Heart right ventricle (tissue), 16 donors: ENCODE data around the gene TCERG1L. TPM values are rescaled to one million over a fixed set of nuclear protein-coding genes. Genes with fewer than 3 reads are reported as not detected.

Experiments
- ATAC-seq, 8 donors: fragments of 200-7000 bp; cut with Tn5 transposase; one replicate each; pipeline ENCODE4 v1.9.1; 2020; ENCODE audit warnings: mild to moderate bottlenecking in 8 of 8, moderate library complexity in 8 of 8, moderate number of reproducible peaks in 1 of 8
- DNase-seq, 2 donors: peaks; one replicate each; pipeline ENCODE4 v3.0.0-alpha.2; 2020
- H3K27ac ChIP-seq, 10 donors: fragments of 200-600 bp; sonication (generic) in 2 of 10; one replicate each; pipeline versions ENCODE4 v1.5.0 to v1.8.0; 2020 to 2022; ENCODE audit warnings: mild to moderate bottlenecking in 3 of 10
- H3K27me3 ChIP-seq, 7 donors: fragments of 200-600 bp; one replicate each; pipeline ENCODE4 v1.8.0; 2021 to 2022; ENCODE audit warnings: mild to moderate bottlenecking in 2 of 7
- H3K36me3 ChIP-seq, 9 donors: fragments of 200-600 bp; sonication (generic) in 1 of 9; one replicate each; pipeline versions ENCODE4 v1.5.0 to v1.8.0; 2020 to 2022; ENCODE audit warnings: mild to moderate bottlenecking in 2 of 9
- H3K4me1 ChIP-seq, 9 donors: fragments of 200-600 bp; sonication (generic) in 1 of 9; one replicate each; pipeline versions ENCODE4 v1.5.0 to v1.8.0; 2020 to 2022; ENCODE audit warnings: mild to moderate bottlenecking in 4 of 9
- H3K4me3 ChIP-seq, 10 donors: fragments of 200-600 bp; sonication (generic) in 2 of 10; one replicate each; pipeline versions ENCODE4 v1.5.0 to v1.8.0; 2020 to 2022; ENCODE audit warnings: mild to moderate bottlenecking in 7 of 10, moderate library complexity in 2 of 10
- H3K9me3 ChIP-seq, 11 donors: fragments of 200-600 bp in 10 of 11; sonication (generic) in 2 of 11; one replicate each; pipeline versions ENCODE4 v1.5.0 to v1.8.0; 2013 to 2022; ENCODE audit warnings: mild to moderate bottlenecking in 2 of 11, control low read depth in 1 of 11, moderate library complexity in 1 of 11
- WGBS, 2 donors: extraction: QIAGEN DNeasy Blood & Tissue Kit; methylation state at CpG; one replicate each; pipeline ENCODE4 v1.1.7; 2013; ENCODE audit warnings: inconsistent platforms in 1 of 2; 5-methylcytosine and 5-hydroxymethylcytosine counted together
- intact Hi-C, 10 donors: fragments of 100-400 bp; cut with DNase I; formaldehyde crosslinking; loops; one replicate each; pipeline versions ENCODE4 v1.11.1 to v1.14.2; 2022
- polyA plus RNA-seq, 2 donors: library from polyadenylated mRNA; stranded (reverse); fragments of 200-250 nt; gene quantifications; one replicate each; pipeline ENCODE4 v1.2.3, GENCODE V29; 2013
- total RNA-seq, 10 donors: library from RNA; stranded (reverse); fragmentation: NEBNext Ultra II Directional in 3 of 10; extraction: Animal tissue kit (Norgen Biotek cat#: 25700) in 3 of 10; gene quantifications; one replicate each; pipeline versions ENCODE4 v1.2.1 to v1.2.4, GENCODE V29; 2021 to 2023
- TF ChIP-seq, protein P1 (sequence below), 9 donors: fragments of 200-600 bp; sonication (generic) in 2 of 9; IDR thresholded peaks; one replicate each; pipeline versions ENCODE4 v1.5.0 to v1.8.0; 2021 to 2022; ENCODE audit warnings: antibody characterized with exemption in 9 of 9, mild to moderate bottlenecking in 5 of 9, moderate library complexity in 1 of 9
- donor health status: Arrhythmogenic right ventricular cardiomyopathy.
- donor health status: ischemic (EF 13 %, LVEDD 7.1; RV severe dilation, severe dysfunction).
- donor health status: healthy with polysubstance abuse.
- donor health status: DM: no; HTN: yes; CAD: no.
- donor health status: DM: no; HTN: no; CAD: no.
- donor health status: ischemic (EF 25% LVEDD 6.9; RV normal size, moderate dysfunction).
- donor health status: ischemic (EF 25% LVEDD 5.7; RV mildly dilated, moderate dysfunction).
- donor health status: healthy.
- donor health status: DM: yes; HTN: yes; CAD: no.
- donor health status: Ischemic cardiomyopathy.
- donor health status: ischemic (EF 35%, LVEDD 5.7; RV mildly dilated, moderate dysfunction).
- donor health status: nonischemic (EF 11% LVEDD 7.7; RV severe dilation, severe dysfunction).
- donor health status: DM: yes; HTN: yes; CAD: no.
- donor health status: PGD.
- donor health status: ischemic (EF 29% LVEDD 5.4; RV normal size, mild dysfunction).
- donor health status: nonischemic (EF 23%, LVEDD 6.1; RV moderate dilation, normal function).

The TCERG1L gene
- total and polyA plus RNA-seq, 12 donors, result 0.09 TPM; not detected in 10

DNA sequence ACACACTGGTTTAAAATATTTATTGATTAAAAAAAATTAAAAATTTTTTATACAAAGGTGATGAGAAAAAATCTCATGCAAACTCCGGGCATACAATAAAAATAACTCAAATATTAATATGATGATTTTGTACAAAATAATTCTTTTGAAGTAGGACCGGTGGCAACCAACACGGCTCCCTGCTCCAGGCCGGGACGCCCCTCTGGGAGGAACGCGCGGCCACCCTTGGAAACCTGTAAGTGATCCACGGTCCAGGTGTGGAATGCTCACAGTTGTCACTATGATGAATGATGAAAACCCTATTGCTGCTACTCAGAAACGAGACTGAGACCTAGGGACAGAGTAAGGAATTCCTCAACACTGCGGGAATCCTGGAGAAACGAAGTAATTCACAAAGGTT lies 219.1 kb downstream of the TCERG1L start:
- Histone ChIP-seq H3K36me3 (no peaks in the 10 kb centered on the region), H3K27me3 (peaks cover 0 to 24% (median 5%) of the 10 kb centered on the region in 7 donors), H3K4me1 (peaks cover 0 to 10% (median 0%) of the 10 kb centered on the region in 9 donors), H3K9me3 (no peaks in the 10 kb centered on the region), H3K27ac (no peak overlapping the region), H3K4me3 (no peak overlapping the region)
- DNase-seq (no peak), ATAC-seq (no peak)
- 89 to 93% methylated on average over 12 of the region's 12 CpGs for WGBS, 2 donors
- intact Hi-C loops, result no loop called here
- TF ChIP-seq, protein P1, sequence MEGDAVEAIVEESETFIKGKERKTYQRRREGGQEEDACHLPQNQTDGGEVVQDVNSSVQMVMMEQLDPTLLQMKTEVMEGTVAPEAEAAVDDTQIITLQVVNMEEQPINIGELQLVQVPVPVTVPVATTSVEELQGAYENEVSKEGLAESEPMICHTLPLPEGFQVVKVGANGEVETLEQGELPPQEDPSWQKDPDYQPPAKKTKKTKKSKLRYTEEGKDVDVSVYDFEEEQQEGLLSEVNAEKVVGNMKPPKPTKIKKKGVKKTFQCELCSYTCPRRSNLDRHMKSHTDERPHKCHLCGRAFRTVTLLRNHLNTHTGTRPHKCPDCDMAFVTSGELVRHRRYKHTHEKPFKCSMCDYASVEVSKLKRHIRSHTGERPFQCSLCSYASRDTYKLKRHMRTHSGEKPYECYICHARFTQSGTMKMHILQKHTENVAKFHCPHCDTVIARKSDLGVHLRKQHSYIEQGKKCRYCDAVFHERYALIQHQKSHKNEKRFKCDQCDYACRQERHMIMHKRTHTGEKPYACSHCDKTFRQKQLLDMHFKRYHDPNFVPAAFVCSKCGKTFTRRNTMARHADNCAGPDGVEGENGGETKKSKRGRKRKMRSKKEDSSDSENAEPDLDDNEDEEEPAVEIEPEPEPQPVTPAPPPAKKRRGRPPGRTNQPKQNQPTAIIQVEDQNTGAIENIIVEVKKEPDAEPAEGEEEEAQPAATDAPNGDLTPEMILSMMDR (IDR thresholded peaks at IDR 0.05), result no peak

- WGBS, 2 donors, result 82 to 87% methylated on average over 11 of the region's 11 CpGs
- no peak overlapping the region for H3K4me3 ChIP-seq
- peaks cover 0 to 29% (median 7%) of the 10 kb centered on the region in 7 donors for H3K27me3 ChIP-seq
- TF ChIP-seq, protein P1 (IDR thresholded peaks at IDR 0.05), result no peak
- ATAC-seq (no peak), DNase-seq (no peak)
- peaks cover 0 to 10% (median 0%) of the 10 kb centered on the region in 9 donors for H3K4me1 ChIP-seq
- H3K36me3 ChIP-seq, result no peaks in the 10 kb centered on the region
- intact Hi-C loops, result no loop called here
- no peak overlapping the region for H3K27ac ChIP-seq
- no peaks in the 10 kb centered on the region for H3K9me3 ChIP-seq
Observed at GRCh38 chr10:131091682-131092081, 219.8 kb downstream of the TCERG1L start.

- no peak overlapping the region for H3K27ac ChIP-seq
- no peaks in the 10 kb centered on the region for H3K9me3 ChIP-seq
- no peak for ATAC-seq
- H3K36me3 ChIP-seq, result no peaks in the 10 kb centered on the region
- H3K27me3 ChIP-seq, result peaks cover 0 to 34% (median 2%) of the 10 kb centered on the region in 7 donors
- DNase-seq, result no peak
- intact Hi-C loops, result no loop called here
- H3K4me3 ChIP-seq, result no peak overlapping the region
- 85 to 86% methylated on average over 17 of the region's 17 CpGs for WGBS, 2 donors
- peaks cover 0 to 10% (median 0%) of the 10 kb centered on the region in 9 donors for H3K4me1 ChIP-seq
- TF ChIP-seq, protein P1 (IDR thresholded peaks at IDR 0.05), result no peak
Observed at GRCh38 chr10:131090761-131091661, 220.5 kb downstream of the TCERG1L start.

GRCh38 chr10:131089861-131090260 lies 221.7 kb downstream of the TCERG1L start:
- intact Hi-C loops, result no loop called here
- DNase-seq (no peak), ATAC-seq (no peak)
- Histone ChIP-seq H3K4me1 (peaks cover 0 to 10% (median 0%) of the 10 kb centered on the region in 9 donors), H3K9me3 (no peaks in the 10 kb centered on the region), H3K4me3 (no peak overlapping the region), H3K36me3 (no peaks in the 10 kb centered on the region), H3K27ac (no peak overlapping the region), H3K27me3 (peaks cover 0 to 37% (median 4%) of the 10 kb centered on the region in 7 donors)
- TF ChIP-seq, protein P1 (IDR thresholded peaks at IDR 0.05), result no peak
- WGBS, 2 donors, result 91 to 94% methylated on average over 14 of the region's 14 CpGs
